T-helper 2 cell treated with Interferon-gamma antibody and Interleukin-4, amounts not matched to agents 100 ng/mL and 5 ng/mL, for 36 hours (primary cell): Measurements from ENCODE around the gene GUCA1A. TPM values are rescaled to one million over a fixed set of nuclear protein-coding genes. Genes with fewer than 3 reads are reported as not detected.
"Not testable (repeated sequence)": the region's sequence is repeated elsewhere in the genome, so short reads cannot be mapped to it uniquely, and the experiment has no call there.

ENCODE experiments used
- intact Hi-C: fragments of 100-400 bp; cut with micrococcal nuclease; formaldehyde crosslinking; loops from one replicate; pipeline ENCODE4 v1.15.1; 2023
- total RNA-seq: library from RNA; stranded (reverse); gene quantifications from 2 replicates; pipeline ENCODE4 v1.2.3, GENCODE V29; 2022

GUCA1A gene
- total RNA-seq, 1 donor from 2014 or later: not detected

DNA sequence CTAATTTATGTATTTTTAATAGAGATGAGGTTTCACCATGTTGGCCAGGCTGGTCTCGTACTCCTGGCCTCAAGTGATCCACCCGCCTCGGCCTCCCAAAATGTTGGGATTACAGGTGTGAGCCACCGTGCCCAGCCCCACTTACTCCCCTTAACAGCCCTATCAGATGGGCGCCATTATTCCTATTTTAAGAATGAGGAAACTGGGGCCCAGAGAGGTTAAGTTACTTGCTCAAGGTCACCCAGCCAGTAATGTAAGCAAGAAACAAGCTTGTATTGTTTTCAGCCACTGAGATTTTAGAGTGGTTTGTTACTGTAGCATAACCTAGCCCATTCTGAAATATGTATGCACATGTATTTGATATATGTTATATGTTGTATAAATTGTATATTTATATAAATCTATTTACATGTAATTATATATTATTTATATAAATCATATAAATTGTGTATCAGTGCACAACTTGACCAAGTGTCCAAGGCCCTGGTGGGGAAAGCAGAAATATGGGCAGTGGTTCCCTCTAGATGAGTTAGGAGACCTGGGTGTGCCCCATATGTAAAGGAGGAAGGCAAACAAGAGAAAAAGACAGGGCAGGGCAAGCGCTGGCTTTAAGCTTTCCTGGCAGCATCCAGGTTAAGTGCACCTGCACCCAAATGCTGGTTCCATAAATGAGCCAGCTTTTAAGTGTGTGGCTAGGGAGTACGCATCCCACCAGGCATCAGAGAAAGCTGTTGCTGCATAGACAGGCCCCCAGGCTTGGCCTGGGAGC lies 1.2 kb upstream of the GUCA1A start:
- intact Hi-C loops: no loop called here

GRCh38 chr6:42175860-42176259 lies 2.7 kb downstream of the GUCA1A start:
- intact Hi-C loops: no loop called here

DNA sequence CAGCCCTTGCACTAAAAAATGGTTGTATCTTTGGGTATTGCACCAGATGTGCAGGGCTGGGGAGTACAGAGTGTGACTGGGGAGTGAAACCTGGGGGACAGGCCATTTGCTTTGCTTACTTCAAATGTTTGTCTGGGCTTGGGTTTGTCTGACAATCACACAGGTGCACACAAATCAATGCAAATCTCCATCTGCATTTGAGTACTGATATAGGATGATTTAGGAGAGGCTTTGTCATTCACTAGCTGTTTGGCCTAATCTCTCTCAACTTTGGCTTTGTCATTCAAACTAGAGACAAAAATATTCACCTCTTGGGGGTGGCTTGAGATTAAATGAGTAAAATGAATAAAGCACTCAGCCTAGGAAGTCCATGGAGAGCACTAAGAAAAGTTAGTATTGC lies 3.8 kb downstream of the GUCA1A start:
- intact Hi-C loops: no loop called here

DNA sequence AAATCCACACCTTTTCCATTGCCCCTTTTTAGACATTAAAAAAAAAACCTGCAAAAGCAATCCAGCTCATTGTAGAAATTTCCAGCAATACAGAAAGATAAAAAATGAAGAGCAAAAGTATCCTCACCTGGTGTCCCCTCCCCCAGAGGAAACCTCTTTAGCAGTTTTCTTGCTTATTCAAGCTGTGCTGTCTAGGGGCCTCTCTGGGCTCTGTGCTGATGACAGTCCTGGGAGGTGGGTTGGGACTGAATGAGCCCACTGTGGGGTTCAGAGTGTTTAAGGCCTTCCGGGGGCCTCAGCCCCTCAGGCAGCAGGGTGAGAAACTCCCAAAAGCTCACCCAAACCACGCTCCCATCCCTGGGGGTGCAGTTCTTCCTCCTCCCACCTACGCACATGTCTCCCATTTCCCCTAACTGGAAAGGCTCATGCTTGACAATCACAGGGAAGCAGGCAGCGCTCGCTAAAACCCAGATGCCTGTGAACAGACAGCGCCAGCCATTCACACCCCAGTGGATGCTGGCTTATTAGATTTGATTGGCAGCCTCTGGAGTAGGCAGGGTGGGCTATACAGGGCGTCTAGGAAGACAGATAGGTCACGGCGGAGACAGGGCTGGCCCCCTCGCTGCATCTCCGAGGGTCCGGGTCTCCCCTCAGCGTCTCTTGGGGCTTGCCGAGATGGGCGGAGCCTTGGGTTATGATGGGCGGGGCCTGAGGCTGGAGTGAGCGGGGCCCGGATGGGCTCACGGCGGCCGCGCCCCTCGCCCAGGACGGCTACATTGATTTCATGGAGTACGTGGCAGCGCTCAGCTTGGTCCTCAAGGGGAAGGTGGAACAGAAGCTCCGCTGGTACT lies 4.6 kb downstream of the GUCA1A start:
- intact Hi-C loops: no loop called here

DNA sequence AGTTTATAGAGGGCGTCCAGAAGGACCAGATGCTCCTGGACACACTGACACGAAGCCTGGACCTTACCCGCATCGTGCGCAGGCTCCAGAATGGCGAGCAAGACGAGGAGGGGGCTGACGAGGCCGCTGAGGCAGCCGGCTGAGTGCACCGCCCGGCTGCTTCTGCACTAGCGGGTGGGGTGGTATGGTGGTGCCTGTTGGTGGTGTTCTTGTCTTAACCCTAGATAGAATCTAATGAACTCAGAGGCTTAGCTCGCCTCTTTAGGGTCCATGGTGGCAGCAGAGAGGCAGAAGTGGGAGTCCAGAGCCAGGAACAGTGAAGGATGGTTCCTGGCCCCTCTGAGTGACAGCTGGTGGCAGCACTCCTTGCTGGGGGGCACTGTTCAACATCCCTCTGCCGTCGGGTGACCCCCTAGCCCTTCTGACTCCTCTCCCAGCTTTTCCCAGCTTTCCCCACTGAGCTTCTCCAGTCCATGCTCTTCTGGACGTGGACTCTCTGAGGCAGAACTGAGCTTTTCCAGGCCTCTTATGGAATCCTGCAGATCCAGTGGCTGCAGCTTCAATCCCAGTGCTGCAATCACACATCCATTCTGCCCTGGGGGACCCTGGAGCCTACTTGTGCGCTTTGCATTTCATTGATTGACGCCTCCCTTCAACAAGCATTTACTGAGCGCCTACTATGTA lies 6.2 kb downstream of the GUCA1A start:
- intact Hi-C loops: no loop called here

DNA sequence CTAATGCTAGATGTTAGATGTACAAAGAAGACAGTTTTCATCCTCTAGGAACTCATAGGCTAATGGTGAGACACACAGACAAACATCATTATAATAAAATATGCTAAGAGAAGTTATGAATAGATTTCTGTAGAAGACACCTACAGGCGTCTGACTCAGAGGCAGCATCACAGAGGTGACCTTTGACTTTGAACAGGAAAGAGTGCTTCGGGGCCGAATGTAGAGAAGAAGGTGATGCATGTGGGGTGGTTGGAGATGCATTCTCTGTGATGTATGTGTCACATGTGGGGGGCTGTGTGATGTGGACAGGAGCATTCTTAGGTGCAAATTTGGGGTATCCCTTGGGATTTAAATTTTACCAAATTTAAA lies 6.8 kb downstream of the GUCA1A start:
- intact Hi-C loops: no loop called here

- intact Hi-C loops: no loop called here
Measured at GRCh38 chr6:42182101-42182500, 8.9 kb downstream of the GUCA1A start.

DNA sequence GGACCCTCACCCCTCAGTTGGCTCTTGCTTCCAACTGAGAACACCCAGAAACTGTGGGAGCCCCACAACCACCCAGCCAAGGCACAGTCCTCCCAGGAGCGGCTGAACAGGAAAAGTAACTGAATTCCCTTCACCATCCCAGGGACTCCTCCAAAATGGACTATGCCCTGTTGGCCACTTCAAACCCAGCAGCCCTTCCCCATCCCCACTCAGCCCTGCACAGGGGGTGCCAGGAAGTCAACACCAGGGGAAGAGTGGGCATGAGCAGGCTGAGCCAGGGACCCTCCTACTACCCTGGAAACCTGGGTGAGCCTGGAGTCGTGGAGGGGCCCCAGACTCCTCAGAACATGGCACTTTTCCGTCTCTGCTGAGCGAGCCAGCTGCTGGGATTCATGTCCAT lies 11.3 kb downstream of the GUCA1A start:
- intact Hi-C loops: no loop called here

DNA sequence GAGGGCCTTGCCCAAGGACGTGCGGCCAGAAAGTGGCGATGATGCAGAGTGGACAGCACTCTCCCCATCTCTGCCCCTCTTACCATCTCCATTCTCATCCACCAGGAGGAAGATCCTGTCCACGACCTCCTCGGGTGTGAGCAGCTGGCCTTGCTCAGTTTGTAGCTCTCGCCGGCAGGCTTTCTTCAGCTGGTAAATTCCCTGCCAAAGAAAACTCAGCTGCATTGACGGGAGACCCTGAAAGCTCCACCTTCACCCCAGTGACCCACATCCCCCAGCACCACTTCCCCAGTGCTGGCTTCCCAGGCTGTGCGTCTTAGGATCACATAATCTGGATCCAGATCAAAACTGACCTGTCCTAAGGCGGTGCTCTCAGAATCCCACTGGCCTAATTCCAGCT lies 12.4 kb downstream of the GUCA1A start:
- intact Hi-C loops: no loop called here

GRCh38 chr6:42188406-42188805 lies 15.2 kb downstream of the GUCA1A start:
- intact Hi-C loops: no loop called here

DNA sequence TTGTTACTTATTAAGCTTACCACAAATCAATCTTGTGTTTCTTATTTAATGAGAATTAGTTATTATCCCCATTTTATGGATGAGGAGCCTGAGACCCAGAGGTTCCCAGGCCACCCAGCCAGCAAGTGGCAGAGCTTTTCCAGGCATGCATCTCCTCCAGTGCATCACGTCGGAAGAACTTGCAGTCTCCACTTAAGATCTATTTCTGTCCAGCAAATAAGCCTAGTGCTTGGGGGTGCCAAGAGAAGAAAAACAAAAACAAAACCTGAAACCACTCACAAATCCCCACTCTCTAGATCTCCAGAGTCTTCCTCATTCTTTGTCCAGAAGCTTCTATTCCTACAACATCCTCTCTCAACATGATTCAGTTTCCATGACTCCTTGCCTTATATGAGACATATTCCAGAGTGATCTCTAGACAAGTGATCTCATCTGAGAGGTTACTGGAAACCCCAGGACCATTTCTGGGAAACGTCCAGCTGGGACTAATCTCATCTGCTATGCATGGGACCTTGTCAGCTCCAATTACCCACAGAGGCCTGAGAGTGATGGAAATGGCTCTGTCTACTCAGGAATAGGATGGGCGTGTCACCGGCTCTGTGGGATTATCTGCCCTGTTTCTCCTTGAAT lies 17.5 kb downstream of the GUCA1A start:
- intact Hi-C loops: no loop called here

GRCh38 chr6:42192385-42192784 lies 19.2 kb downstream of the GUCA1A start:
- intact Hi-C loops: not testable (repeated sequence)

GRCh38 chr6:42193491-42193894 lies 20.3 kb downstream of the GUCA1A start:
- intact Hi-C loops: no loop called here

DNA sequence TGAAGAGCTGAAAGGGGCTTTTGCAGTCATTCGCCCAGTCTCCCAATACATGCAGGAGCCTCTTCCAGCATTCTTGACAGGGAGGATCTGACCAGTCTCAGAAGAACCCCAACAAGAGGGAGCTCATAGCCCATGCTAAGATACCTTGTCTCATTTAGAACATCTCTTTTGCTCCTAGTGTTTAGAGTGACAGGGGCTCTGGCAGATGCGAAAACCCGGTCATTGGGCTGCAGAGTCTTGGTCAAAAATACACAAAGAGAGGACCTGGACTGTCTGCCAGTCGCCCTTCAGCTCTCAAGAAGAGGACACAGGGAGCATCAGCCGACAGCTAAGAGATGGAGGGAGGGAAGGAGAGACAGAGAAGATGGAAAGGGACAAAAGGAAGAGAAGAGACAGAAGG lies 20.9 kb downstream of the GUCA1A start:
- intact Hi-C loops: no loop called here

- intact Hi-C loops: no loop called here
Measured at GRCh38 chr6:42195415-42195814, 22.3 kb downstream of the GUCA1A start.

DNA sequence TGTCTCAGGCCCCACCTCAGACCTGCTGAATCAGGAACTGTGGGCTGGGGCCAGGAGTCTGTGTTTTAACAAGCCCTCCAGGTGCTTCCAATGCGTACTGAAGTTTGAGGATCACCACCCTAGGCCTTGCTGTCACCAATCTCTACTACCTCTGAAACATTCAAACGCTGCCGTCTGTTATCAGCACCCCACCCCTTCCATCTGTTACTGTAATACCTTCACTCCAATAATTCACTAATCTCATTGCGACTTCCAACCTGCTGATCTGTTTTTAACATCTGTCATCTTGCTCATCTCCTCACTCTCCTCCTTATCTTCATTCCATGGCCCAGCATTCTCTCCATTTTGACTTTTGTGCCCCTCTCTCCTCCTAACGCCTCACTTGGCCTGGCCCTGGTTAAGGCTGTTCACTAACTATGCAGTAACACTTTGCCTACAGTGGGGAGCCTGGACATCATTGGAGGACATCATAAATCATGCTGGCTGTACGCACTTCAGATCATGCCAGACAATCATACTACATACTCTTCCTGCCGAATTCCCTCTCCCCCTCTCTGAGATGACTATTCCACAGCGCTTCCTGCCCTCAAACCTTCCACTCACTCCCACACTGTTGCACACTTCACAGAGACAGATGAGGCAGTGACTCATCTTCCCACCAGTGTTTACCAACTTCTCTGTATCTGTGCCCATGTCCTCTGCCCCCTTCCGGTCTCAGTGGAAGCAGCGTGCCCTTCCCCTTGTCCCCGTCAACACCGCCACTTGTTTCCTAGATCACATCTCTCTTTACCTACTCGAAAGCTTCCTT lies 24.6 kb downstream of the GUCA1A start:
- intact Hi-C loops: no loop called here

GRCh38 chr6:42199106-42199981 lies 26.2 kb downstream of the GUCA1A start:
- intact Hi-C loops: no loop called here

DNA sequence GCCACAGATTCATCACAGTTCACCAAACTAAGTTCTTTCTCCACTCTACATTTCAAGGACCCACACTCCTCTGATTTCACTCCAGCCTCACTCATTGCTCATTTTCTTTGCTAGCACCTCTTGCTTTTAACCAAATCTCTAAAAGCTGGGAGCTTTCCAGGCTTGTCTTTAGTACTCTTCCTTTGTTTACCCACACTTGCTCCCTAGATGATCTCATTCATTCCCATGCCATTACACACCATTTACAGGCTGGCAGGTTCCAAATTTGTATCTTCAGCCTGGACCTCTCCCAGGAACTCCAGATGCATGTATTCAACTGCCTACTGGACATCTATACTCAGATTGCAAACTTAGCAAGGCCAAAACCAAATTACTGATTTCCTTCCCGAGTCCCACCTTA lies 26.9 kb downstream of the GUCA1A start:
- intact Hi-C loops: no loop called here

- intact Hi-C loops: no loop called here
Measured at GRCh38 chr6:42201382-42201781, 28.2 kb downstream of the GUCA1A start.
